GM19240 (cell line): ENCODE data around the gene PARD3.

Experiments used
- DNase-seq: peaks from one replicate; pipeline ENCODE4 v3.0.0; 2011; ENCODE audit warnings: low spot score; ENCODE audit not compliant: insufficient read length

PARD3 gene

DNA sequence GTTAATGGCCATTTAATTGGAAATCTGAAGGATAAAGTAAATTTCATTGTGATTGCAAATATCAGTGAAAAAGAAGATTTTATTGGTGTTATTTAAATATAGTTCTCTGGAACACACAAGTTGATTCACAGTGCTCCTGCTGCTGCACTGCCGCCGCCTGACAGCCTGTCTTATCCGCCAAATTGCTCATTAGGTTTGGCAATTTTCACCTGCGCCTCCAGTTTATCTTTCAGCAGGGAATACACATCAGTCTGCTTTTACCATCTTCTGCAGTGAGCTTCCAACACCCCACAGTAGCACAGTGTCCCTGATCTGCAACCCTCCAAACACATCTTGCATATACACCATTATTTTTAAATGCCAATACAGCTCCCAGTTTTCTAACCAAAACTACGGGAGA, 308.3 kb downstream of the PARD3 start:
- no peak for DNase-seq

DNA sequence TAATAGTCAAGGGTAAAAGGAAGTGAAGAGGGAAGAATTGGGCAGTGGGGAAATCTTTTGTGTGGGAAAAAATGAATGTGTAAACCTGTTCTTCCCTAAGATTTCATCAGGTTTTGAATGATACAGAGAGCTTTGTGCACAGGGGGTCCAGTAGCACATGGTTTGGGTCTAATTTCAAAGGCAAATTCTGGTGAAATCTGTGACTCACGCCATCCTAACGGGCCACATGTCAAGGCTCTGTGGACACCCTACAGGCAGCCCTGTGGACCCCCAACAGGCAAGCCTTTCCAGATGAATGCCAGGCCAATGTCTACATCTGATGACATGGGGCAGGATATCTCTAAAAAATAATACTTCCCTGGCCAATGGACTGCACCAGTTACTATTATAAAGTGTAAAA, 309.8 kb downstream of the PARD3 start:
- no peak for DNase-seq

DNA sequence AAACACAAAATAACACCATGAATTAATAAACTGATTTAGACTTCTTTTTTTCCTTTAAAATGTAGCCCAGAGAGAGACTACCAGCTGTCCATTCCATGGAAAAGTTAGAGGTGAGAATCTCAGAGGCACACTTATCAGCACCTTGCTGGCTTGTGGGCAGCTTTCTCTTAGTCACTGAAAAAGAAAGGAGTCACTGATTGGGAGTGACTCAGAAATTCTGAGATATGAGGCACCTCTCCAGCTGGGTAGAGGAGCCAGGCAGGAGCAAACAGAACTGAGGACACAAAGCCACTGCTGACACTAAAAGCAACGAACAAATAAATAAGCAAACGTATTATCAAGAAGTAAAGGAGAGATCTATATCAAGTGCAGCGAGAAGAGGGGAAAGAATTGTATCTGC, 310.6 kb downstream of the PARD3 start:
- DNase-seq: no peak

DNA sequence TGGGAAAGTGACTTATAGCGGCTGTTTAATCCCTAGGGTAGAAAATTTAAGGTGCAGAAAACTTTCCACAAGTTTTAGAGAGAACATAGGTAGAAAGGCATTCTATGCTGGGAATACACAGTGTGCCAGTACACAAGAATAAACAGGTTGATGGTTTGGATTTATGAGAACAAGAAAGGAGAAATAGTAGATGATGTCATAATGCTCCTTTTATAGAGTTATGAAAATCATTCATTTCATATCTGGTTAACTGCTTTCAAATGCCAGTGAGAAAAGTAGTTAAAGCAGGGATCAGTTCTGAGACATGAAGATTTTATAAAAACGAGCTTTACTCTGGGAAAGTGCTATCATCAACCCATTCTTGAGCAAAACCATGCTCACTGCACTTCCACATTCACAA, 311.4 kb downstream of the PARD3 start:
- DNase-seq: no peak

DNA sequence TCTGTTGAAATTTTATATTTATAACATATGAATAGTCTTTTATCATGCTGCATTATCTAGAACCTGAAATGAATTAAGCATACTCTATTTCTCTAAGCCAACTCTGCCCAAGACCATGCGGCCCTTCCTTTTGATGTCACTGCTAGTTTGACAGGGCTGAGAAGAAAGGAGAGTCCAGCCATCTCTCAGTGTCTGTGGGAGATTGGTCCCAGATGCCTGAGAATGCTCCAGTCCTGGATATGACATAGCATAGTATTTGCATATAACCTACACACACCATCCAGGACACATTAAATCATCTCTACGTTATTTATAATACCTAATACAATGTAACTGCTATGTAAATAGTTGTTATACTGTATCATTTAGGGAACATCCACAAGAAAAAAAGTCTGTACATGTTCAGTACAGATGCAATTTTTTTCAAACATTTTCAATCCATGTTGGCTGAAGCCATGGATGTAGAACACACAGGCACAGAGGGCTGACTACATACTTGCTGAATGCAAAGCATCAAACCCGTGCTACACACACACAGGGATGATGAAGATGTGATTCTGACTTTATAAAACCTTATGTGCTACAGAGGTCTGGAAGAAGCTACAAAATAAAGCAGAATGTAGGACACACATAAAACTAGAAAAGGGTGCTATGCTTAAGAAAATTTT, 315.4 kb downstream of the PARD3 start:
- no peak for DNase-seq

DNA sequence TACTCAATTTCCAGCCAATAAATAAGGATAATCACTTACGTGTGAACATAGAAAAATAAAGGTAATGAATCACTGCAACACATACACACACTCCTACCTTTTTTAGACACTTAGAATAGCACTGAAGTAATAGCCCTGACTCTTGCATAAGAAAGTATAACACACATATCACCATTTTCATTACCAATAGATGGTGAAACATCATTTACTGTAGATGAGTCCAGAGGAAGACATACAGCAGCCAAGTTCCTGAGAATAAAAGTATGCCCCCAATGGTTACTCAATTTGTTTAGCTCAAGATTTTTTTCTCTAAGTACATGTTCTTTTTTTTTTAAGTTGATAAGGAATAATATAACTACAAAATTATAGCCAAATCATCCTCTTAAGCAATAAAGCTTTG, 316.3 kb downstream of the PARD3 start:
- DNase-seq: no peak

DNA sequence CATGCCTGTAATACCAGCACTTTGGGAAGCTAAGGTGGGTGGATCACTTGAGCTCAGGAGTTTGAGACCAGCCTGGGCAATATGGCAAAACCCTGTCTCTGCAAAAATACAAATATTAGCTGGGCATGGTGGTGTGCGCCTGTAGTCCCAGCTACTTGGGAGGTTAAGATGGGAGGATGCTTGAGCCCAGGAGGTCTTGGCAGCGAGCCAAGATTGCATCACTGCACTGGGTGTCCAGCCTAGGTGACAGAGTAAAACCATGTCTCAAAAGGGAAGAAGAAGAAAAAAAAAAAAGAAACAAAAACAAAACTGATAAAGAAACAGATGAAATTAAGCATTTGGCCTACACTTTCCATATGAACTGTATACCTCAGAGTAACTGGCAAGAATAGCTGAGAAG, 319.2 kb downstream of the PARD3 start:
- DNase-seq: no peak

DNA sequence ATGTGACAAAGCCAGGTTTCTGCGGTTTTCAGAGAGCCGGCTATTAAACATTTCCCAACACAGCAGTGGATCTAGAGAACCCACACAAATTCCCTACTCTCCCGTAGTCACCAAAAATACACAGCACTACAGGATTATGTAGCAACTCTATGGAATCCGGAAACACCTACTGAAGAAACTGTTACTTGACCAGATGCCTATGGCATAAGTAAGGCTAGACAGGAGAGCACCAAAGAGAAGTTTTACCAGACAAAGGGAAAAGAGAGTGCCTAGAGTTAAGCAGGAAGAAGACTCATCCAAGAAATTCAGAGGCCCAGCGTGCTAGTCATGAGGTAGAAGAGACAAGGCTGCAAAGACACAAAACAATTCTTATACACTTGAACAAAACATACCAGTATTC, 321.1 kb downstream of the PARD3 start:
- no peak for DNase-seq

DNA sequence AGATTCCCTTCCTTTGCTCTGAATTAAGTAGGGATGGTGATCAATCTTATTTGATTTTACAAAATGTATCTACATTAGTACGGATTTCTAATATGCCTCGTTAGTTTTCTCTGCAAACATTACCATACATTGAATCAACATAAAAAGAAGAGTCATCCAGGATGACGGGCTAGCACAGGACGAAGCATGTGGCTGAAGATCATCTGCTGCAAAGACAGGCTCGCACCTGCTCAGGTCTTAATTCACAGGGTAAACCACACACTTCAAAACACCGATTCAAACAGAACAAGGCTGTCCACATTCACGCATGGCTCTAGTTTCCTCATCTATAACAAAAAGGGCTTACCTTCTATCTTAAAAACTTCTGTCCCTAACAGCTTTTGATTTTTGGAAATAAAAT, 323.0 kb downstream of the PARD3 start:
- DNase-seq: no peak

DNA sequence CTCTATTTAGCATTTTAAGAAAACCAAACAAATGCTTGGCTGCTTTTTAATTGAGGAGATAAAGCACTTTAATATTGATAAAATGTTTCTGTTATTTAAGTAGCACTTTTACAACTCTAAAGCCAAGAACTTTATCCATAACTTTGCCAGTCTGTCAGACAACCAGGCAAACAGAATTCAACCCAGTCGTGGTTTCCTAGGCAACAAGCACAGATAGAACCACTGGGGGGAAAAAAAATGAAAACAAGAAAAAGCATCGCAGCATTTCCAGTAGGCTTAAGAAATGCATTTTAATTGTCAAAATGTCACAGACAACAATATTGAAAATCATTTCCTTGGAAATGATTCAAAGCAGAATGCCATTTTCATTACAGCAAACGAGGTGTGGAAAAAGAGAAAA, 323.4 kb downstream of the PARD3 start:
- no peak for DNase-seq

DNA sequence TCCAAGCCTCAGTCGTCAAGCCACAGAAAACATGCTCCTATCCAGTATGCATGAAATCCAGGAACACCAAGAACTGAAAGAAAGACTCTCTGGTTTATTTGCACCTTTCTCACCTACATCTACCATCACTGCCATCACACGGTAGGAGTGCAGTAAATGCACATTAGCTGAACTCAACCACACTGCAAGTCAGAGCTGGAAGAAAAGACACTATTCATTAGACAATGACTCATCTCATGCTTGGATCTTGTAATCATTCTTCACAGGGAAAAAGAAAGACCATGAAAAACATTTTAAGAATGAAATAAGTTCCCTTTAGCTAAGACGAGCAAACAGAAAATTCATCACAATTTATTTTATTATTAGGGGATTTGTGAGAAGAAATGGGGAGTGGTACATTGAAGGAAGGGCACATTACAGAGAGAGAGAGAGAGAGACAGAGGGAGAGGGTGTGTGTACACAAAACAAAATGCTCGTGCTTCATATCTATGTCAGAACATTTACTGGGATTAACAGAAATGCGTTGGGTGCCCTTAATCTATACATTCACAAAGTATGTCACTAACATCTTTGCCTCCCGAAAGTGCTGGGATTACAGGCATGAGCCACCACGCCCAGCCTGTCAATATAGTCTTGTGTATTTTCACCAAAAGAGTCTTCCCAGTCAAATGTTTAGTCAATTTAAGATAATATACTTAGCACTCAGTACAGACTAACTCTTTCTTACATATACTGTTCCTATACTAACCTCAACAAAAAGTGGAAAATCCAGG, 324.9 kb downstream of the PARD3 start:
- no peak for DNase-seq

DNA sequence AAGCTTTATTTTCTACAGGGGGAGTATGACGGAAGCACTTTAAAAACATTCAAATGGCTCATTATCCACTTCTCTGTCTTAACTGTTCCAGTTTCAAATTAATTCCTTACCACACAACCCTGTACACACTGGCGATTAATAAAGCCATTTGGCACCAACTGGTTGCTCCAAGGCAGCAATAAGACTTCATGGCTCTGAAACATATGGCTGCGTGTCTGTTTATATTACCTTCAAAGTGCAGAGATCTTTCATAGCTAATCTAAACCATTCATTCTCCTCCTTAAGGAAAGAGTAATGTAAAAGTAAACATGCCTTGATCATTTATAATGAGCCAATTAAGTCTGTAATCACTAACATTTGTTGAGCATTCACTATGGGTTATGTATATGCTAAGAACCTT, 325.7 kb downstream of the PARD3 start:
- DNase-seq: no peak

DNA sequence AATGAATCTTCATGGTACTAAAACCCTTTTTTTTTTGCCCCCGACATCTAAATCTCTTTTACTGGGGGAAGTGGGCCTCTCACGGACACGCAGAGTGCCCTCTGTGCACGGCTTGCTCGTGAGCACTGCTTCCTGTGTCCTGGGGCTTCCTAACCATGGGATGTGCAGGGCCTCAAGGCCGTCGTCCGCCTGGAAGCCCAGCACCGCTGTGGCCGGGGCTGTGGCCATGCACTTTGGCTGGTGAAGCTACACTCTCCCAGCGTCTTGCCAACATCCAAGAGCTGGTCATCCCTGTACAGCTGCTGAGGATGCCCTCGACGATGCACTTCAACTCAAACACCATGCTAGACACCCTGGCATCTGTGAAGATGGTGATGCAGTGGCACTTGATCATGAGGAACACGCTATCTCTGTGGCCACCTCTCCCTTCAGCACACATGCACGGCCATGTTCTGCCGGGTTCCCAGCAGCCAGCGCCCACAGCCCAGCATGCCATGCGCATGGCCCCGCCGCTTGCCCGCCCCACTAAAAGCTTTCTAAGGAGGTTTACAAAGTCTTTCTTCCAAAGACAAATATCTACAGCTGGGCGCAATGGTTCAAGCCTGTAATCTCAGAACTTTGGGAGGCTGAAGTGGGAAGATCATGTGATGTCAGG, 326.5 kb downstream of the PARD3 start:
- no peak for DNase-seq

DNA sequence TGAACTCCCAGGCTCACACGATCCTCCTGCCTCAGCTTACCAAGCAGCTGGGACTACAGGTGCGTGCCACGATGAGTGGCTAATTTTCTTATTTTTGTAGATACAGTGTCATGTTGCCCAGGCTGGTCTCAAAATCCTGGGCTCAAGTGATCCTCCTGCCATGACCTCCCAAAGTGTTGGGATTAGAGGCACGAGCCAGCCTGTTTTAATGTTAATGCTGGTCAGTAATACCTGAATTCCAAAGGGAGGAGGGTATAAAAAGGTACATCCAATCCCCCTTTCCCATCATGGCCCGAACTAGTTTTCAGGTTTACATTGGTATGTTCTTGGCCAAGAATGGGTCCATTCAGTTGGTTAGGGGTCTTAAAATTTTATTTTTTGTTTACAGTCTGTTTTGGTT, 329.1 kb downstream of the PARD3 start:
- no peak for DNase-seq

DNA sequence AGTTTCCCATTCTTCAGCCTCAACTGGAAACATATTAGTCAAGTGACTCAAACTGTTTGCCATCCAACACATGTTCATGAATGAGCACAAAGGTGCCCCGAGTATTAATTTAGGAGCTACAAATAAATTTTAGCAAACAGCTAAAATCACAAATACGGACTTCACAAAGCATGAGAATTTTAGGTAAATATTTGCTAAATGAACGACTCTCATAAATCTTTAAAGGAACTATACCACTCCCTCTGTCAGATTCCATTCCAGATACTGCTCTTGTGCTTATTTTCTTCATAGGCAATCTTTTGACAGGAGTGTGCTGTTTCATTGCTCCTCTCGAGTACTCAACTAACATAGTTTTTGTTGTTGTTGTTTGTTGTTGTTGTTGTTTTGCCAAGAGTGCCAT, 330.9 kb downstream of the PARD3 start:
- no peak for DNase-seq

DNA sequence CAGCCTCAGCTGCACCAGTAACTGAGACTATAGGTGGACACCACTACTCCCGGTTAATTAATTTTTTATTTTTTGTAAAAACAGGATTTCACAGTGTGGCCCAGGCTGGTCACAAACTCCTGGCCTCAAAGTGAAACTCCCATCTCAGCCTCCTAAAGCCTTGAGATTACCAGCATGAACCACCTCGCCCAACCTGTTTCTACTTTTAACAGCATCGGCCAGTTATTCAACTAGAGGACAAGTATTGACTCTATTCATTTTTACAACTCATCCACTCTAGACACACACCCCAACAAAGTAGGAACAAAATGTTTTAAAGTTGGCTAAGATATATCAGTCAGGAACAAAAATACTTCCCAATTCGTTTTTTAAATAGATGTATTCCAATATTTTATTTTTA, 334.8 kb downstream of the PARD3 start:
- DNase-seq: no peak

DNA sequence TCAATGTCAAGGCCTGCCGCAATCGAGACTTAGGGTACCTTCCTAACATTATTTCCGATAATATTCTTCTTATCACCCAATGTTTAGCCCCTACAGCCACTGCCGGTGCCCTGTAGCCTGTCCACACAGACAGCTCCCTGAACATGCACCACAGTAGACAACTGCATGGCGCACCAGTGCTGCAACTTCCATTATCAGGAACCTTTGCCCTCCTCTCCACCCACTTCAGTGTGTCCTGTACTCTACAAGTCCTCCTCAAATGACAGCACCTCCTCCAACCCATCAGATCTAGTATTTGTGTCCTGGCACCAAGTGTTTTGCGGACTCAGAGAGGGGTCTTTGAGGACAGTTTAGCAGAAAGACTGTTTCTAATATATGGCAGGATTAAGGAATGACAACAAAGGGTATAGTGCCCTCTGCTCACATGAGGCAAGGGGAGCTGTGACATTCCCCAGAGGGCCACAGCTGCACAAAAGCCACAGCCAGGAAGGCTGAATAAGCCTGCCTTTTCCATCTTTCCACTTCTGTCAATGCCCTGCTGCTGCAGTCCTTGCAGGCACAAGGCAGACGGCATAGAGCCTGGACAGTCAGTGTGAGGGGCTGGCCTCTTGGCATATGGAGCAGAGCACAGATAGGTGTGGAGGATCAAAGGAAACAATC, 335.4 kb downstream of the PARD3 start:
- DNase-seq: no peak

DNA sequence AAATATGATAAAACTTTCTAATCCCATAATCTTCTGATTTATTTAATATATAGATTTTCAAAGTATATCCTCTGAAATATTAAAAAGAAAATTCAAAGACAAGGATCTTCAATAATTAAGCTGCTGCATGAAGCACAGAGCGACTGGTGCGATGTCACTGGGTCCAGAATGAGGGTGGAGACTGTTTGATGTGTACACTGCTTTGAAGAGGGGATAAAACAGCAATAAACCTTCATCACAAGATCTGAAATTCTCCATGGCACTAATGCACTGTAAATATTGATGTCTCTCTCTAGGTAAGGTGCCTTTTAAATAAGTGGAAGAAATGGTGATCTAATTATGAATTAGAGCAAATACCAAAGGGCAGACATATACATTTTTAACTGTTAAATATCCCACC, 337.8 kb downstream of the PARD3 start:
- DNase-seq: no peak

DNA sequence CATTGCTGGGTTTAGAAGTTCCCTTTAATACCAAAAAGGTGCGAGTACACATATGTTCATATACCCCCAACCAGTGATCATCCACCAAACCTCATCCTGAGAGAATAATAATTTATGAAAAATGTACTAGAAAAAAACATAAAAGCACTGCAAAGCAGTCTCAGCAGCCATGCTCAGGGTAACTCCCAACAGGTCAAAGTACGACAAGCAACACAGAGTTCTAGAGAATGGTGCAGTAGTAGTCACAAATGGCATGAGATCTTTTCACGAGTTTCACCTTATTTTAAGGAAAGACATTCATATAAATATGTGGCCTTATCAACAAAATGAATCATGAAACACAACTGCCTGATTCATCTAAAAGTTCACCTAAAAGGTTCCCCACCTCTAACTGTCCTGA, 338.5 kb downstream of the PARD3 start:
- no peak for DNase-seq

DNA sequence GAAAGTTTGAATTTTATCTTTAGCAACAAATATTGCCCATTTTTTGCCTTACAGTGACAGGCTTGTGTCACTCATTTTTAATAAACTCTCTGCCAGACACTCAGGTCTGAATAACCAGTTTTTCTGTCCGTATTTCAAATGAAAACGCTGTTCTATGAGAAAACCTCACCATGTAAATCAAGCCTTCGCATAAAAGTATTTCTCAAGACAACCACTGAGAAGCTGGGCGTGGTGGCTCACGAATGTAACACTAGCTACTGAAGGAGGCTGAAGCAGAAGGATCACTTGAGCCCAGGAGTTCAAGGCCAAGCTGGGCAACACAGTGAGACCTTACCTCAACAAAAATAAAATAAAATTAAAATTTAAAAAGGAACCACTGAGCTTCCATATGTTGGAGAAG, 339.3 kb downstream of the PARD3 start:
- DNase-seq: no peak

DNA sequence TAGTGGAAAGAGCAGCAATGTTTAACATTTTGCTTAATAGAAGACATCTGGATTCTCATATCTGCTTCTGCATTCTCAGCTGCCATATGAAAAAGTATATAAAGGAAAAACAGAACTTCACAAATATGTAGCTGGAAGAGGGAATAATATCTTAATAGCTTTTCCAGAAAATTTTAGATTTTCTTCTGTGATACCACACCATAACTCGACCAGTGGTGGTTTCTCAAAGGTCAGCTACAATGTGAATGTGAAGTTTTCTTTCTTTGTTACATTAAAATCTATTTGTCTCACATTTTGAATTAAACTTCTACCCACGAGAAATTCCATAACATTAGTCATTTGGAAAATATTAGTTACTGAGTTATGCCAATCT, 339.8 kb downstream of the PARD3 start:
- DNase-seq: no peak

DNA sequence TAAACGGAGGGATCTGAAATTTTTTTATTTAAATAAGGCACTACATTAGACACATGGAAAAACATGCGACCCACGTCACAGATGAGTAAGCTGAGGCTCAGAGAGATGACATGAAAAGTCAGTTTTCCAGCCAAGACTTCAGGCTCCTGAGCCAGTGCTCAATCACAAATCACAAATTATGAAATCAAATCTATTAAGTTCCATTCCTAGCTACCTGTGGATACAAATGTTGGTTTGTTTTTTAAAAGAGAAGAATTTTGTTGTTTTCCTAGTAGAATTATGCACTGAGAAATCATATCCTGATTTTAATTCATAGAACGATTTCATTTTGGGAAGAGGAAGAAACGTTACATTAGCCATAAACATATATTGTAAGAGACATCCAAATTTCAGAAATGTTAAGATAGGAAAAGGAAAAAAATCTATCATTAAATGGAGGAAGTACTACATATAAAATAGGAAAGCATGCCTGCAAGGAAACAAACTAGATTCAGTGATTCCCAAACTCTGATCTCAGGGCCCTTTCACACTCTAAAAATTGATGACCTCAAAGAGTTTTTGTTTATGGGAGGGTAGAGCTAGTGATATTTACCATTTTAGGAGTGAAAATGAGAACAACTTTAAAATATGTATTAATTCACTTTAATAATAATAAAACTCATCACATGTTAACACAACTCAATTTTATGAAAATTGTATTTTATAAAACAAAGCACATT, 340.4 kb downstream of the PARD3 start:
- no peak for DNase-seq
